Measurements from ENCODE around the gene CABYR.

Gene CABYR

DNA sequence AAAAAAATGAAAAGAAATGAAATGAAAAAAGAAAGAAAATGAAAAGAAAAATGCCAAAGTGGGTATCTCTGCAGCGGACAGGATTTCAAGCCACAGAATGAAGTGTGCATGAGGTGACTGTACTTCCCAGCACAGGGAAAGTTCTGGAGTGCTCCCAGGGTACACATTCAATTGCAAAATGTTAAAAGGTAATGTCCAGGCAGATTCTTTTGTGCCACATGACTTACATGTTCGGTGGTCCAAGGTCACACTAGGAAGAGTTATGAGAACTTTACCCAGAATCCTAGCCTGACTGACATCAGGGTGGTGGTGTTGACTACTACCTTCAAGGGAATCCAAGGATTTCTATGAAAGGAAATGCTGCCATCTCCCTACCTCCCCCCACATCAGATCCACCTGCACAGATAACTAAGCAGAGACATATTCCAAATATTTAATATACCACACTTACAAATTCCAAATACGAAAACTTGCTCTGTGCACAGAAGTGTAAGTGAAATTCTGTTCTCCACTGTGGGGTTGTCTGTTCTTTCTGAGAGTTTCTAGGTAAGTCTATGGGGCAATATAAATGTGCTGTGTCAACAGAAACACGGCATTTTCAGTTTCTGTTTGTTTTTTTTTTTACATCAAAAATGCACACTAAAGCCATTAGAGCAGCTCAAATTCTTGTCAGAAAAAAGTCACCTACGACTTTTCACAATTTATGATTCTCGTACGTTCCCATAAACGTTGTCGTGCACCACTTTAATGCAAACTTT is 56.6 kb downstream of the CABYR start:
- no peak for DNase-seq

DNA sequence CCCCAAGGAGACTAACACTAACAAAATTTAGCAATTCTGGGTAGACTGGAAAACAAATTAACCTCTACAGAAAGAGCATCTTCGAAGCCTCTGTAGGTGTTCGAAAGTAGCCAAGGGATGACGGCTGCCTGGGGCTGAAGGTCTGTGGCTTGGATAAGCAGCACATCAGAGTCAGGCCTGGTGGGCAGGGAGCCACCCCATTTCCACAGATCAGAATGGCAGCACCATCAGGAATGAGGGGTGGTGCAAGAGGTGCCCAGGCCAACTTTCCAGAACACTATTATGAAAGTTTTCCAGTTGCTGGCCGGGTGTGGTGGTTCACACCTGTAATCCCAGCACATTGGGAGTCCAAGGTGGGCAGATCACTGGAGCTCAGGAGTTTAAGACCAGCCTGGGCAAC is 57.9 kb downstream of the CABYR start:
- no peak for DNase-seq

DNA sequence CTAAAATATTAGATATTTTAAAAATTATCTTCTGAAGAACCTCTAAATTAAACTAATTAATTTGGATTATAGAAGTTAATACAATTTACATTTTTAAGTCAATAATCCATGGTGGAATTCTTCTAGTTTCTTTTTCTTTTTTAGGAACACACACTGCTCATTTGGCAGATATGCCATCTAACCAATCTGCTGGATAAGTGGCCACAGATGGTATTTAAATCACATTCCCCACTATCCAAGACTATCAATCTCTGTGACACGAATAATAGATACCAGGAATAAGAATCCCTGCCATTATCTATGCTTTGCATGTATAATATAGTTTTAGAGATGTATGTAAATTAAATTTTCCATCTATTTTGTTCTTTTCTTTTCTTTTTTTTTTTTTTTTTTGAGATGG is 58.5 kb downstream of the CABYR start:
- no peak for DNase-seq

DNA sequence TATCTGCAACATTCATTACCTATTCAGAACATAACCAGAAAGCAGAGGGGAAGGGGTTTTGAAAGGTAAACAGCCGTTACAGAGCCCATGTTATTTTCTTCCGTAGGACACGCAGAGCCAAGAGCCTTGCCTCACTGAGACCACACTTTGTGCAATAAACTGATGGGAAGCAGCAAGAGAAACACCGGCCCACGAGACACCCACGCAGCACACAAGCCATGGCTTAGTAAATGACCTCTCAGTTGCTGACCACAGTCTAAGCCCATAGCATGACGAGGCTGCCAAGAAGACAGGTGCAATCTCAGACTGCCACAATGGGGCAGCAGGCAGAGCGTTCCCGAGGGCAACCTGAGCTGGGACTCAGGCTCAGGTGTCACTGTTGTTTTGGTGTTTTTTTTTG is 59.6 kb downstream of the CABYR start:
- DNase-seq: no peak

DNA sequence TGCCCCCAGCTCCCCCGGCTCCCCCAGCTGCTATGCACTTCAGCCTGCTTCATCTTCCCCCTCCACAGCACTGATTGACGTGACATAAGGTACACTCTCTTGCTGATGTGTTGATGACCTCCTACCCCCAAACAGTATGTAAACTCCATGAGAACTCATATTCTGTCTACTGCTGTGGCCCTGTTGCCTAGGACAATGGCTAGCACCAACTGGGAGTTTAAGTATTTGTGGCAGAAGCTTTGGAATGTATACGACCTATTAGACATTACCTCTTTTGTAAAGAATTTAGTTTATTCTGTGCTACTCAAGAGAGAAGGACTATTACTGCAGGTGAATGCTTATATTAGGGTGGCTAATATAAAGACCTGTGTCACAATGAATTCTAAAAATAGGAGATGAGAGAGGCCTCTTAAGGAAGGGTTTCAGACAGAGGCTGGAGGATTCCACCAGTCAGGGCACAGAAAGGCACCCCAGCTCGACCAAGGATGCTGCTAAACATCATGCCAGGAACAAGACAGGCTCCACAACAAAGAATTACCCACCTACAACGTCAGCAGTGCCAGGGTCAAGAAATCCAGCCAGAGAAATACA is 60.6 kb downstream of the CABYR start:
- no peak for DNase-seq

DNA sequence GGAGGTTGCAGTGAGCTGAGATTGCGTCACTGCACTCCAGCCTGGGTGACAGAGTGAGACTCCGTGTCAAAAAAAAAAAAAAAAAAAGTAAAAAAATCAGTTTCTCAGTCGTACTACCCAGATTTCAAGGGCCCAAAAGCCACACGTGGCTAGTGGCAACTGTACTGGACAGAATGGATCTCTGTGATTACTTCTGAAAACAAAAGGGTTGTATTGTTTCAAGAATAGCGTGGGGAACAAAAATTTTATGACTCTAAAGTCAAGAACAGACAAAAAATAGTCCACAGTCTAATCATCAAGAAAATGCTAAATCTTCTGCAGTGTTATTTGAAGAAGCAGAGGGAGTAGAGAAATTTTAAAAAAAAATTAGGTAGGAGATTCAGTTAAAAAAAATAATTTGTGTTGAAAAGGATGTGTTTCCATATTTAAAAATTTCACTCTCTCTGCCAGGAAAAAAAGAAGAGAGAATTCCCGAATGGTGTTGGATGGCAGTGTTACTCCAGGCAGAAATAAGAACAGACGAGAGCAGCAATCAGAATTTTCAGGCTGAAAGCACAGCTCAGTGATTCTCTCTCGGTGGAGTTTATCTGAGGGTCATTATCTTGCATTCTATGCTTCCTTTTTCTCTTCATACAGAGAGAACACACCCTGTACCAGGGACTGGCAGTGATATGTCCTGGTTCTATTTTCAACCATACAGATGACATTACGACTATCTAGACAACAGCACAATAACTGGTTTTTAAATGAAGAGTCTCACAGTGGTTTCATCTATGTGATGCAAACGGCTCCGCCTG is 61.8 kb downstream of the CABYR start:
- DNase-seq: no peak

DNA sequence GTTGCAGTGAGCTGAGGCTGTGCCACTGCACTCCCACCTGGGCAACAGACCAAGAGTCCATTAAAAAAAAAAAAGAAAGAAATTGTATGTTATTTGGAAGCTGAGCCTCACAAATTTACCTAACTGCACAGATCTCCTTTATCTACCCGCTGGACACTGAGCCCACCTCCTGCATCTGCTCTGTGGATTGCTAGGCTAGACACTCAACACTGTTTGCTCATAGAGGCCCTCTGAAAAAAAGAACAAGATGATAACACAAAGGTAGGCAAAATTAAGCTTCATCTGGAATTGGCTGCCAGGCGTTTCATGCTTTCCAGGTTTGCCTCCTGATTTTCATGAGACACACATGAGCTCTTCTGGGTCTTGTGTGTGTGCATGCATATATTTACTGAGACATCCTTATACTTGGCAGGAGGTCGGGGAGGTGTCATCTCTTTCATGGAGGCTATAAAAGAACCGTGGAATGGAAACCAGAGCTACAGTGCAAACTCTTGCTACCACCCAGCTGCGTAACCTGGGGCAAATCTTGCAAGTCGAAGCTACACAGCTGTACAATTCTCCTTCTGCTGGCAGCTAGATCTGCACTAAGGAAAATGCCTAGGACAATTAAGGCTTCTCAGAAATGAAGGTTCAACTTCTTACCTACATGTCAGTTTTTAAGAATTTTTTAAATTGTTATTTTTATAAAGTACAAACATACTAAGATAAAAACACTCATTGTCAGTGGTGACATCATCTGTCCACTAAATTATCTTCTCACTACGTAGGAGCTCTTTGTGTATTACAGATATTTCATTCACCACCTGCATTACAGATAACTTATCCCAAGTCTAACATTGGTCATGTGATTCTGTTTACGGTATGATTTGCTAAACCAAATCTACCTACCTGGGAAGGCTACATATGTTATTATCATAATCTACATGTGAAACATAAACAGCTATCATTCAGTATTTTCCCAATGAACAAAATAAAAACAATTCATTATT is 63.1 kb downstream of the CABYR start:
- DNase-seq: no peak

DNA sequence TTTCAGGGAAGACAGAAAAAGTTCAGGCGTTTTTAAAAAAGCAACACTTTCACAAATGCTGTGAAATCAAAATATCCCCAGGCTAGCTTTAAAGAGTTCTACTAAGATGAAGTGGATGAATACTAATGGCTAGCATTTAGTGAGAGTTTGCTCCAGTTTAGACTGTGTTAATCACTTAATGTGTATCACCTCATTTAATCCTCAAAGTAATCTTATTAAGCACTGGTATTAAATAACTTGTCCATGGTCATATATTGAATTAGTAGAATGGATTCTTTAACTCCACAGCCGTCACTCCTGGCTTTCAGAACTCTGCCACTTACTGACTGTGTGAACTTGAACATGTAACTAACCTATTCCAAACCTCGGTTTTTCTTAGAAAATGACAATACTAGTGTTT is 66.0 kb downstream of the CABYR start:
- DNase-seq: no peak

DNA sequence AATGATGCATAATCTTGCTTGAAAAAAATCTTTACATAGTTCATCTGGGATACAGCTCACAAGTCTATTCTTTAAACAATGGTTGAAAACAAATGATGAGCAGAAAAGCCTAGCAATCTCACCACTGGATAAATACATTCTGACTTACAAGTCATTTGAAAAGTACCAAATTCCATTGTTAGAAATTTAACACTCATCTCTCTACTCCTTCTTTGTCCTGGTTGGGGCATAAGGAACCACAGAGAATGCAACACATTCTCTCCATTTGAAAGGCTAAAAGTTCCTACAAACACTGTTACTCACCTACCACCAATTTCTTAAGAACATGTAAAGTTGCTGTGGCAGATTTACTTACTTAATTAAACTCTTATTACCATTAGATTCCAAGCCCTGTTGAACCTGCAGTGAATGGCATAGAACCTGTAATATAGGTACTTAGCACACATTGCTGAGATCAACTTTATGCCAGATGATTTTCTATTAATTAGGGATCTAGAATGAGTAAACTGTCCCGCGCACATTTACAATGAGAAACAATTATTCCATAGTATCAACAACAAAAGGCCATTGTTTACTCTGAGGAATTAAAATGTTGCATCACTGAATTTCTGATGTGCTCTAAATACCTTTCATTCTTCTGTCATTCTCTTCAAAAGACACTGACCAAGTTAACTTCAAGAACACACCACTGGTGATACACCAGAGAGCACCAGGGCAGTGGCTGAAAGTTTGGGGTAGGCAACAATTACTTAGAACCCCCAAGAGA is 69.6 kb downstream of the CABYR start:
- no peak for DNase-seq

DNA sequence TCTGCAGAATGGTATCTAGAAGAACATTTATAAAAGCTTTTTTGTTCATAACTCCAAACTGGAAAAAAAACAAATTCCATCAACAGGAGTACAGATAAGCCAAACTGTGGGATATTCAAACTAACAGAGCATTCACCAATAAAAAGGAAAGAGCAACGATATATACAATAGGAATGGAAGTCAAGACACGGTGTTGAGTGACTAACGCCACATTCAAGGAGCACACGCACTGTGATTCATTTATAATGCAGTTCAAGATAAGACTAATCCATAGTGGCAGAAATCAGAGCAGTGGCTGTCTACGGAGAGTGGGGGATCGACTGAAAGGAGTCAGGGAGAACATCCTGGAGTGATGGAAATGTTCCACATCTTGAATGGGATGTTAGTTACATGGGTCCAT is 70.7 kb downstream of the CABYR start:
- DNase-seq: no peak

Measured in NCI-H2029 (cell line).